ENCODE measurements around the gene ANO4. TPM values are rescaled to one million over a fixed set of nuclear protein-coding genes. Genes with fewer than 3 reads are reported as not detected.
A peak's percentile ranks its signal among the peaks of the same experiment; 100 is the strongest.

Gene ANO4
- total and polyA plus RNA-seq, 9 donors, result 0.35 to 1.2 (median 0.71) TPM

DNA sequence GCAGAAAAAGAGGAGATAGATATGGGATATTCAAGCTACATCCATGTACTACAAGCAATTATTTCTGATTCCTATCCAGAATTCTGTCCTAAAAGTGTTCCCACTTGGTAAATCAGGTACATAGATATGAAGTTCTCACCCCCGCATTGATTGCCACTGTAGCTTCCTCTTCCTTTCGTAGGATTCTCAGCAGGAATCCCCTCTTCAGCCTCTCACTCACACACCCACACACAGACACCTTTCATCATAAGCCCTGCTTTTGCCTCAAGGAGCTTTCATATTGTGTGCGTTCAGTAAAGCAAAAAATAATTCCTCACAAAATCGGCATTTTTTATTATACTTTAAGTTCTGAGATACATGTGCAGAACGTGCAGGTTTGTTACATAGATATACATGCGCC lies 69.8 kb downstream of the ANO4 start:
- Histone ChIP-seq H3K27ac (ENCODE audit: low read length) (no peak overlapping the region), H3K27me3 (ENCODE audit: control insufficient read depth, insufficient read depth, low read length) (no peaks in the 10 kb centered on the region), H3K4me1 (ENCODE audit: control insufficient read depth, insufficient read depth, low read length) (no peaks in the 10 kb centered on the region)

DNA sequence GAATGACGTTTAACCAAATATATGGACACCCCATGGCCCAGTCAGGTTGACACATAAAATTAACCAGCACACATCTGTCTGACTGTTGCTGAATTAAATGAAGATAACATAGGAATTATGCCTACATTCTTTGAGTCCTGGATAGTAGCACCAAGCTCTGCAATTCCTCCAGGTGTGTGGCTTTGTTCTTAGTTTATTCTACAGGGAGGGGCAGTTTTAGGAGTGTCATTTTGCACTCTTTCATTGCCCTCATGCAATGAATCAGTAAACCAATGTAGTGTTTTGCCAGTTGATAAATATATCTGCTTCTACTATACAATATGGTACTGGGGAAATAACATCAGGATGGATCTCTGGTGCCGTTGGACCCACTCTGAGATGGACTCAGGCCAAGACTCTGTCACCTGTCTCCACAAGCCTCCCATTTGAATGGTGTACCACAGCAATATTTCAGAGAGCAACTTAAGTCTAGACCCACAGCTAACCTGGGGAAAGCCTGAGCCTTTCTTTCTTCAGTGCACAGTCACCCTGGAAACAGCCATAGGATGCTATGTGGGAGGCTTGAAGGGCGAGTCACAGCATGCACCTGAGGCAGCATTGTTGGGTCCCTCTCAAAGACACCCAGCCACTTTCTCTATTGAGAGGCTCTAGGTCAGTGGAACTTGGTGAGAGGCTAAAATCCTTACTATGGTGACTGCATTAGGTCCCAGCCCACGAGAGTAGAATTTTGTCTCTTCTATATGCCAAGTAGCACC lies 73.2 kb downstream of the ANO4 start:
- no peak overlapping the region for H3K4me3 ChIP-seq (ENCODE audit: low read length)
- H3K27me3 ChIP-seq (ENCODE audit: control insufficient read depth, insufficient read depth, low read length), result no peaks in the 10 kb centered on the region
- no peak overlapping the region for H3K27ac ChIP-seq (ENCODE audit: low read length)
- WGBS (ENCODE audit: insufficient coverage), result no CpG with 5 or more reads among the region's 4 CpGs
- H3K9me3 ChIP-seq (replicated peaks; ENCODE audit: control insufficient read depth, low read depth, low read length), result no peaks in the 10 kb centered on the region
- H3K4me1 ChIP-seq (ENCODE audit: control insufficient read depth, insufficient read depth, low read length), result no peaks in the 10 kb centered on the region
- H3K36me3 ChIP-seq (ENCODE audit: control insufficient read depth, insufficient read depth, low read length), result no peaks in the 10 kb centered on the region
- no peak for DNase-seq

More for the DNA sequence above, 69.8 kb downstream of the ANO4 start:
- DNase-seq, result no peak
- Histone ChIP-seq H3K9me3 (replicated peaks; ENCODE audit: control insufficient read depth, low read depth, low read length) (no peaks in the 10 kb centered on the region), H3K36me3 (ENCODE audit: control insufficient read depth, insufficient read depth, low read length) (no peaks in the 10 kb centered on the region), H3K4me3 (ENCODE audit: low read length) (no peak overlapping the region)
- WGBS (ENCODE audit: insufficient coverage), result 71% methylated on average over 2 of the region's 6 CpGs

DNA sequence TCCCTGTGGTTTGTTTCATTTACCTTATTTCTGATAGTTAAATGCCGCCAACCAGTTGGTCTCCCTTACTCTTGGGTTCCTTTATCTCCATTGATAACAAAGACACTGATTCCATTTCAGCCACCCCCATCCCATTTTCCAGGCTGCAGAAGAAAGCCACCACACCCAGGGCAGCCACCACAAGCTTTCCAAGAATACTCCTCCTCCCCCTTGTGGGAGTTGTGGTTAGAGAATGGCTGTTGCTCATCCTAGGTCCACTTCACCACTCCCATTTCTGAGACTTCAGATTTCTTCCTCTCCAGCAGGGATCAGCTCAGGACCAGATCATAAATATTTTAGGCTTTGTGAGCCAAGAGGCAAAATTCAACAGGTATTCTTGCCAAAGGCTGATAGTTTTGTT lies 73.9 kb downstream of the ANO4 start:
- no peak overlapping the region for H3K27ac ChIP-seq (ENCODE audit: low read length)
- 100% methylated on average over 1 of the region's 1 CpG for WGBS (ENCODE audit: insufficient coverage)

DNA sequence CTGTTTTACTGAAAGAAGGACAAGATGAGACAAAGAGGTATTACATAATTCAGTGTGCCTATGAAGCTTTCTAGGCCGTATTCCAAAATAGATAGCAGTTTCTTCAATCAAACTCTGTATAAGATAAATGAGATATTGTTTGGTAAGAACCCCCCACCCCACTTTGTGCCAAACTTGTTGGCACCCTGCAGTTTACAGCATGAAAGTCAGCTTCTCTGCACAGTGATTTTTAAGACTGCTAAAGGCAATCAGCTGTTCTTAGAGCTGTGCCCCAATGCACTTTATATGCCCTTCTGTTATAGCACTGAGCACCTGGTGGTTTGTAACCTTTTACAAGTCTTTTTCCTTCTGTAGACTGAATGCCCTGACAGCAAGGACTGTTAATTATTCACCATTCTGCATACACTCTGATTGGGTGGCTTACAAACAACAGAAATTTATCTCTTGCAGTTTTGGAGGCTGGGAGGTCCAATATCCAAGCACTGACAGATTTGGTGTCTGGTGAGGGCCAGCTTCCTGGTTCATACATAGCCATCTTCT lies 76.7 kb downstream of the ANO4 start:
- WGBS (ENCODE audit: insufficient coverage), result no CpG with 5 or more reads among the region's 1 CpG
- Histone ChIP-seq H3K9me3 (replicated peaks; ENCODE audit: control insufficient read depth, low read depth, low read length) (peaks cover 6% of the 10 kb centered on the region), H3K27ac (ENCODE audit: low read length) (no peak overlapping the region), H3K27me3 (ENCODE audit: control insufficient read depth, insufficient read depth, low read length) (no peaks in the 10 kb centered on the region), H3K4me3 (ENCODE audit: low read length) (no peak overlapping the region), H3K4me1 (ENCODE audit: control insufficient read depth, insufficient read depth, low read length) (no peaks in the 10 kb centered on the region), H3K36me3 (ENCODE audit: control insufficient read depth, insufficient read depth, low read length) (no peaks in the 10 kb centered on the region)
- no peak for DNase-seq

More for the DNA sequence above, 73.9 kb downstream of the ANO4 start:
- no peaks in the 10 kb centered on the region for H3K27me3 ChIP-seq (ENCODE audit: control insufficient read depth, insufficient read depth, low read length)
- no peak for DNase-seq
- H3K36me3 ChIP-seq (ENCODE audit: control insufficient read depth, insufficient read depth, low read length), result no peaks in the 10 kb centered on the region
- H3K4me3 ChIP-seq (ENCODE audit: low read length), result no peak overlapping the region
- H3K9me3 ChIP-seq (replicated peaks; ENCODE audit: control insufficient read depth, low read depth, low read length), result no peaks in the 10 kb centered on the region
- no peaks in the 10 kb centered on the region for H3K4me1 ChIP-seq (ENCODE audit: control insufficient read depth, insufficient read depth, low read length)

- WGBS (ENCODE audit: insufficient coverage), result 72% methylated on average over 2 of the region's 7 CpGs
- no peaks in the 10 kb centered on the region for H3K36me3 ChIP-seq (ENCODE audit: control insufficient read depth, insufficient read depth, low read length)
- no peak overlapping the region for H3K4me3 ChIP-seq (ENCODE audit: low read length)
- no peak for DNase-seq
- peaks cover 6% of the 10 kb centered on the region for H3K9me3 ChIP-seq (replicated peaks; ENCODE audit: control insufficient read depth, low read depth, low read length)
- no peak overlapping the region for H3K27ac ChIP-seq (ENCODE audit: low read length)
- no peaks in the 10 kb centered on the region for H3K4me1 ChIP-seq (ENCODE audit: control insufficient read depth, insufficient read depth, low read length)
- H3K27me3 ChIP-seq (ENCODE audit: control insufficient read depth, insufficient read depth, low read length), result no peaks in the 10 kb centered on the region
These were observed 80.6 kb downstream of the ANO4 start for GRCh38 chr12:100875156-100875555.

DNA sequence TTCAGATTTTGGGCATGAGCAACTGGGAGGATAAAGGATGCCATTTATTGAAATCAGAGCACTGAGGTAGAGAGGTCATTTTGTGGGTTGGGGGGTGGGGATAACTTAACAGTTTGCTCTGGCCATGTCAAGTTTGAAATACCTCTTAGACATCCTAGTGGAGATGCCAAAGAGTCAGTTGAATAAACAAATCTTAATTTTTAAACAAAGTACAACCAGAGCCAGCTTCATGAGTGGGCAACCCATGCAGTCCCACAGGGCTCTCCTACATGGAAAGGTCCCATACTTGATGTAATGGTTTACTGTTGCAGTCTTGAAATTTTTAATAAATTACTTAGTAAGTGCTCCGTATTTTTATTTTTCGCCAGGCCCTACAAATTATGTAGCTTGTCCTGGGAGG lies 81.2 kb downstream of the ANO4 start:
- Histone ChIP-seq H3K27me3 (ENCODE audit: control insufficient read depth, insufficient read depth, low read length) (no peaks in the 10 kb centered on the region), H3K27ac (ENCODE audit: low read length) (no peak overlapping the region), H3K36me3 (ENCODE audit: control insufficient read depth, insufficient read depth, low read length) (no peaks in the 10 kb centered on the region), H3K9me3 (replicated peaks; ENCODE audit: control insufficient read depth, low read depth, low read length) (peaks cover 6% of the 10 kb centered on the region), H3K4me3 (ENCODE audit: low read length) (no peak overlapping the region), H3K4me1 (ENCODE audit: control insufficient read depth, insufficient read depth, low read length) (no peaks in the 10 kb centered on the region)
- no peak for DNase-seq
- WGBS (ENCODE audit: insufficient coverage), result no CpG with 5 or more reads among the region's 2 CpGs

DNA sequence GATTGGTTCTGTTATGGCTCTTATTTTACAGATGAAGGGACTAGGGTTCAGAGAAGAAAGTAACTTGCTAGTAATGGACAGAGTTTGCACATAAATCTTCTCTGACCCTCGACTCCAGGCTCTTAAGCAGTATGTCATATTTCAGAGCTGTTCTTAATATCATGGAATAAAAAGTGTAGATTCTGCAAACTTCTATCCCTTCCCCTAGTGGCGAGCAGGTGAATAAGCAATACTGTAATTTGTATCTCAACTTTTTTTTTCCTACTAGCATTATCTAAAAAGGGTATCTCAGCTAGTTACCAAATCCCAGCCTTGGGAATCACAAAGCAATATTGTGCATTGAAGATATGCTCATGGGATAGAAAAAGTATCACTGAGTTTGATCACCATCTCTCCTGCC lies 83.2 kb downstream of the ANO4 start:
- Histone ChIP-seq H3K27ac (ENCODE audit: low read length) (no peak overlapping the region), H3K4me1 (ENCODE audit: control insufficient read depth, insufficient read depth, low read length) (no peaks in the 10 kb centered on the region), H3K27me3 (ENCODE audit: control insufficient read depth, insufficient read depth, low read length) (no peaks in the 10 kb centered on the region), H3K4me3 (ENCODE audit: low read length) (no peak overlapping the region), H3K9me3 (replicated peaks; ENCODE audit: control insufficient read depth, low read depth, low read length) (peaks cover 6% of the 10 kb centered on the region), H3K36me3 (ENCODE audit: control insufficient read depth, insufficient read depth, low read length) (no peaks in the 10 kb centered on the region)
- no CpG with 5 or more reads among the region's 2 CpGs for WGBS (ENCODE audit: insufficient coverage)
- DNase-seq, result no peak

GRCh38 chr12:100895192-100895591 lies 100.6 kb downstream of the ANO4 start:
- DNase-seq, result no peak
- H3K27me3 ChIP-seq (ENCODE audit: control insufficient read depth, insufficient read depth, low read length), result no peaks in the 10 kb centered on the region
- H3K4me3 ChIP-seq (ENCODE audit: low read length), result no peak overlapping the region
- no peaks in the 10 kb centered on the region for H3K9me3 ChIP-seq (replicated peaks; ENCODE audit: control insufficient read depth, low read depth, low read length)
- H3K27ac ChIP-seq (ENCODE audit: low read length), result no peak overlapping the region
- no peaks in the 10 kb centered on the region for H3K36me3 ChIP-seq (ENCODE audit: control insufficient read depth, insufficient read depth, low read length)
- no peaks in the 10 kb centered on the region for H3K4me1 ChIP-seq (ENCODE audit: control insufficient read depth, insufficient read depth, low read length)
- WGBS (ENCODE audit: insufficient coverage), result no CpG with 5 or more reads among the region's 2 CpGs

- Histone ChIP-seq H3K27ac (ENCODE audit: low read length) (no peak overlapping the region), H3K36me3 (ENCODE audit: control insufficient read depth, insufficient read depth, low read length) (no peaks in the 10 kb centered on the region), H3K27me3 (ENCODE audit: control insufficient read depth, insufficient read depth, low read length) (no peaks in the 10 kb centered on the region), H3K4me1 (ENCODE audit: control insufficient read depth, insufficient read depth, low read length) (no peaks in the 10 kb centered on the region), H3K4me3 (ENCODE audit: low read length) (no peak overlapping the region), H3K9me3 (replicated peaks; ENCODE audit: control insufficient read depth, low read depth, low read length) (no peaks in the 10 kb centered on the region)
- 89% methylated on average over 5 of the region's 5 CpGs for WGBS (ENCODE audit: insufficient coverage)
- DNase-seq, result no peak
These were observed 101.6 kb downstream of the ANO4 start for GRCh38 chr12:100896192-100896591.

DNA sequence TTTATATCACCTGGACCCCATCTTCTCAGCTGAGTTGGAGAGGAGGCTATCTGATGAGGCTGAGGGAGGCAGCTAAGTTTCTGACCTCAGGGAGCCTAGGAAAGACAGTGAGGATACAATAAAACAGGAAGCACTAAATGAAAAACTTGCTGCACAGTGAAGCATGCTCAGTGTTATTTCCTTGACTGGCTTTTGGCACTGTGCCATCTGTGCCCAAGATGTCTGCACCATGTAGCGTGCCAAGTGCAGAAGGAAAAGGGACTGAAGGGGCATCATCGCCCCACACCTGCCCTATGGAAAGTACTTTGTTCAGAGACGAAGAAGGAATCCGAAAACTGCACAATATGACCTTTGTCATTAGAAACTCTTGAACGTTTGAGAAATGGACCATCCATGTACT lies 102.7 kb downstream of the ANO4 start:
- Histone ChIP-seq H3K27me3 (ENCODE audit: control insufficient read depth, insufficient read depth, low read length) (no peaks in the 10 kb centered on the region), H3K27ac (ENCODE audit: low read length) (no peak overlapping the region), H3K4me3 (ENCODE audit: low read length) (no peak overlapping the region), H3K4me1 (ENCODE audit: control insufficient read depth, insufficient read depth, low read length) (no peaks in the 10 kb centered on the region), H3K9me3 (replicated peaks; ENCODE audit: control insufficient read depth, low read depth, low read length) (no peaks in the 10 kb centered on the region), H3K36me3 (ENCODE audit: control insufficient read depth, insufficient read depth, low read length) (no peaks in the 10 kb centered on the region)
- peak; percentile 0 for DNase-seq
- 91% methylated on average over 5 of the region's 5 CpGs for WGBS (ENCODE audit: insufficient coverage)

Data from muscle of leg (tissue), 11 donors.